Vagina (tissue), 2 donors: ENCODE results near the gene DNAH8.

Experiments
- CTCF ChIP-seq, 3 experiments: fragments of 450-650 bp in 2 of 3; fragments of 200-600 bp in 1 of 3; sonication (generic) in 1 of 3; IDR thresholded peaks; one replicate each; pipeline ENCODE4 v1.5.1; 2017 to 2019; ENCODE audit warnings: antibody characterized with exemption in 3 of 3, mild to moderate bottlenecking in 2 of 3, moderate library complexity in 2 of 3
- POLR2A ChIP-seq, 2 donors: fragments of 450-650 bp; IDR thresholded peaks; one replicate each; pipeline ENCODE4 v1.6.1; 2017; ENCODE audit warnings: antibody characterized with exemption in 2 of 2, mild to moderate bottlenecking in 2 of 2, moderate library complexity in 2 of 2
- POLR2AphosphoS5 ChIP-seq, 2 donors: sonication (generic); formaldehyde crosslinking; IDR thresholded peaks; one replicate each; pipeline ENCODE4 v1.9.0; 2017; ENCODE audit warnings: antibody characterized with exemption in 2 of 2, mild to moderate bottlenecking in 2 of 2, low read depth in 1 of 2; ENCODE audit not compliant: insufficient read depth in 1 of 2

GRCh38 chr6:38943964-38944363 lies 228.9 kb downstream of the DNAH8 start:
- no peak for TF ChIP-seq CTCF (IDR thresholded peaks at IDR 0.05)
- TF ChIP-seq POLR2AphosphoS5 (IDR thresholded peaks at IDR 0.05; ENCODE audit: insufficient read depth in 1 of 2, low read depth in 1 of 2), result no peak
- no peak for TF ChIP-seq POLR2A (IDR thresholded peaks at IDR 0.05)
